ENCODE results near the gene PPP1R2.
A peak's percentile ranks its signal among the peaks of the same experiment; 100 is the strongest.

The PPP1R2 gene

DNA sequence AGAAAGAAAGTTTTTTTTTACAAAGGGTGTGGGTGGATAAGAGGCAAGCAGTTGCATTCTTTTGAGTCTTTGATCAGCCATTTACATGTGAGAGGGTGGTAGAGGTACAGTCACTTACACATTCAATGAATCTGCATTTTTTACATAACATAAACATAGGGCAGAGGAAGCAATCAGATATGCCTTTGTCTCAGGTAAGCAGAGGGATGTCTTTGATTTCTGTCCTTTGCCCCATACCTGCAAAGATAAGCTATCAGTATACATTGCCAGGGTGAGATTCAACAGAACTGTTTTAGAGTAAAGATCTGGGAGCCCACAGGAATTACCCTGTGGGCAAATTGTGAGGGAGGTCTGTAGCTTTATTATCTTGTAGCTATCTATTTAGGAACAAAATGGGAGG lies 5.4 kb upstream of the PPP1R2 start:
- H3K4me1 ChIP-seq (ENCODE audit: insufficient read depth, insufficient read length), result peaks cover 2% of the 10 kb centered on the region
- H3K9me3 ChIP-seq (ENCODE audit: insufficient read depth, low read length), result no peaks in the 10 kb centered on the region
- H3K4me3 ChIP-seq (ENCODE audit: insufficient read length, low read depth), result no peak overlapping the region
- TF ChIP-seq ZNF274 (IDR thresholded peaks at IDR 0.05; ENCODE audit: low read depth, low read length), result no peak
- DNase-seq (ENCODE audit: low read depth, low spot score), result no peak
- H3K27me3 ChIP-seq (ENCODE audit: insufficient read depth, insufficient read length), result peaks cover 43% of the 10 kb centered on the region
- no peak overlapping the region for H3K9ac ChIP-seq (ENCODE audit: insufficient read length, low read depth)
- H3K36me3 ChIP-seq (ENCODE audit: insufficient read depth, insufficient read length, low read length), result no peaks in the 10 kb centered on the region

- Histone ChIP-seq H3K9ac (ENCODE audit: insufficient read length, low read depth) (no peak overlapping the region), H3K4me3 (ENCODE audit: insufficient read length, low read depth) (no peak overlapping the region), H3K36me3 (ENCODE audit: insufficient read depth, insufficient read length, low read length) (no peaks in the 10 kb centered on the region), H3K4me1 (ENCODE audit: insufficient read depth, insufficient read length) (peaks cover 2% of the 10 kb centered on the region), H3K27me3 (ENCODE audit: insufficient read depth, insufficient read length) (peaks cover 43% of the 10 kb centered on the region), H3K9me3 (ENCODE audit: insufficient read depth, low read length) (no peaks in the 10 kb centered on the region)
- TF ChIP-seq YY1 (IDR thresholded peaks at IDR 0.05; ENCODE audit: insufficient read depth, insufficient read length), result no peak
- TF ChIP-seq ZNF274 (IDR thresholded peaks at IDR 0.05; ENCODE audit: low read depth, low read length), result no peak
- TF ChIP-seq SUZ12 (IDR thresholded peaks at IDR 0.05; ENCODE audit: extremely low read depth, insufficient read depth, insufficient read length), result no peak
- no peak for DNase-seq (ENCODE audit: low read depth, low spot score)
These were observed 4.9 kb upstream of the PPP1R2 start for GRCh38 chr3:195548006-195548405.

DNA sequence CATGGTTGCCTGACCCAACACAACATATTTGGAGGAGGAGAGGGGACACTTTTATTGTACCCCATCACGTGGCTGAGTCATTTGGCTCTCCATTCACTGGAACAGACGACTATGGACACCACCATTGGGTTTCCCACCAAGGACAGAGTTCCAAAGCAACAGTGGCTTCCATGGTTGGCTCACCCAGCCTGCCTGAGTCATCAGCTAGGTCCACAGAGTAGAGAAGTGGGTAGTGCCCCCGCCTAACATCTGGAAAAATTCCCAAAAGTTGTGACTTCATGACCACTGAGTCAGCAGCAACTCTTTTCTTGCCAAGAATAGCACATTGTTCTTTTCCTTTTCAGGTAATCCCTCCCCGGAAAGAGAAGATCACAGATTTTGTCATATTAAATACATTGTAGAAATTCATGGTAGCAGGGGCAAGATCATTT lies 3.0 kb upstream of the PPP1R2 start:
- H3K27me3 ChIP-seq (ENCODE audit: insufficient read depth, insufficient read length), result peaks cover 35% of the 10 kb centered on the region

GRCh38 chr3:195544634-195545033 lies 1.5 kb upstream of the PPP1R2 start:
- no peak overlapping the region for H3K4me3 ChIP-seq (ENCODE audit: insufficient read length, low read depth)
- no peak for DNase-seq (ENCODE audit: low read depth, low spot score)
- TF ChIP-seq ZNF274 (IDR thresholded peaks at IDR 0.05; ENCODE audit: low read depth, low read length) (no peak), SUZ12 (IDR thresholded peaks at IDR 0.05; ENCODE audit: extremely low read depth, insufficient read depth, insufficient read length) (no peak), YY1 (IDR thresholded peaks at IDR 0.05; ENCODE audit: insufficient read depth, insufficient read length) (no peak)
- peaks cover 3% of the 10 kb centered on the region for H3K36me3 ChIP-seq (ENCODE audit: insufficient read depth, insufficient read length, low read length)
- no peaks in the 10 kb centered on the region for H3K9me3 ChIP-seq (ENCODE audit: insufficient read depth, low read length)
- peaks cover 29% of the 10 kb centered on the region for H3K27me3 ChIP-seq (ENCODE audit: insufficient read depth, insufficient read length)
- H3K4me1 ChIP-seq (ENCODE audit: insufficient read depth, insufficient read length), result peaks cover 6% of the 10 kb centered on the region
- H3K9ac ChIP-seq (ENCODE audit: insufficient read length, low read depth), result peak overlapping the region; percentile 27

More for the DNA sequence above, 3.0 kb upstream of the PPP1R2 start:
- Histone ChIP-seq H3K36me3 (ENCODE audit: insufficient read depth, insufficient read length, low read length) (no peaks in the 10 kb centered on the region), H3K9me3 (ENCODE audit: insufficient read depth, low read length) (no peaks in the 10 kb centered on the region), H3K4me3 (ENCODE audit: insufficient read length, low read depth) (no peak overlapping the region), H3K9ac (ENCODE audit: insufficient read length, low read depth) (no peak overlapping the region), H3K4me1 (ENCODE audit: insufficient read depth, insufficient read length) (peaks cover 2% of the 10 kb centered on the region)
- DNase-seq (ENCODE audit: low read depth, low spot score), result no peak
- TF ChIP-seq YY1 (IDR thresholded peaks at IDR 0.05; ENCODE audit: insufficient read depth, insufficient read length), result no peak
- no peak for TF ChIP-seq SUZ12 (IDR thresholded peaks at IDR 0.05; ENCODE audit: extremely low read depth, insufficient read depth, insufficient read length)
- TF ChIP-seq ZNF274 (IDR thresholded peaks at IDR 0.05; ENCODE audit: low read depth, low read length), result no peak

DNA sequence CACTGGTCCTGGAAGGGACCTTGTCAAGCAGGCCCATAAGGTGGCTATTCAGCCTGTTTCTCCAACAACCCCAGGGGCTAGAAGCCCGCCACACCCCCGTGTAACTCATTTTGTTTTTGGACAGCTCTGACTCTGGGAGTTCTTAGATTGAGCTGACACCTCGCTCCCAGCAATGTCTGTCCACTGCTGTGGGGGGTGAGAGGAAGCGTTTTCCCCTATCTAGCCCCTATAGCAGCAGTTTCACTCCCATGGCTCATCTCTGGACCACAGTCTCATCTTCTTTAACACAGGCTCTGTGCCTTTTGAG lies 1.1 kb upstream of the PPP1R2 start:
- peak overlapping the region; percentile 82 for H3K4me3 ChIP-seq (ENCODE audit: insufficient read length, low read depth)
- peak overlapping the region; percentile 70 for H3K9ac ChIP-seq (ENCODE audit: insufficient read length, low read depth)
- no peak for TF ChIP-seq YY1 (IDR thresholded peaks at IDR 0.05; ENCODE audit: insufficient read depth, insufficient read length)
- no peak for TF ChIP-seq ZNF274 (IDR thresholded peaks at IDR 0.05; ENCODE audit: low read depth, low read length)
- TF ChIP-seq SUZ12 (IDR thresholded peaks at IDR 0.05; ENCODE audit: extremely low read depth, insufficient read depth, insufficient read length), result no peak
- DNase-seq (ENCODE audit: low read depth, low spot score), result no peak
- H3K27me3 ChIP-seq (ENCODE audit: insufficient read depth, insufficient read length), result peaks cover 29% of the 10 kb centered on the region
- H3K9me3 ChIP-seq (ENCODE audit: insufficient read depth, low read length), result no peaks in the 10 kb centered on the region
- peaks cover 6% of the 10 kb centered on the region for H3K4me1 ChIP-seq (ENCODE audit: insufficient read depth, insufficient read length)
- H3K36me3 ChIP-seq (ENCODE audit: insufficient read depth, insufficient read length, low read length), result peaks cover 7% of the 10 kb centered on the region

- peaks cover 6% of the 10 kb centered on the region for H3K4me1 ChIP-seq (ENCODE audit: insufficient read depth, insufficient read length)
- no peaks in the 10 kb centered on the region for H3K9me3 ChIP-seq (ENCODE audit: insufficient read depth, low read length)
- DNase-seq (ENCODE audit: low read depth, low spot score), result no peak
These were observed 540 bp upstream of the PPP1R2 start for GRCh38 chr3:195543500-195544229.

GRCh38 chr3:195542316-195542697 lies 818 bp downstream of the PPP1R2 start:
- H3K4me3 ChIP-seq (ENCODE audit: insufficient read length, low read depth), result peak overlapping the region; percentile 82
- H3K36me3 ChIP-seq (ENCODE audit: insufficient read depth, insufficient read length, low read length), result peaks cover 7% of the 10 kb centered on the region
- TF ChIP-seq YY1 (IDR thresholded peaks at IDR 0.05; ENCODE audit: insufficient read depth, insufficient read length) (no peak), SUZ12 (IDR thresholded peaks at IDR 0.05; ENCODE audit: extremely low read depth, insufficient read depth, insufficient read length) (no peak), ZNF274 (IDR thresholded peaks at IDR 0.05; ENCODE audit: low read depth, low read length) (no peak)
- H3K9ac ChIP-seq (ENCODE audit: insufficient read length, low read depth), result peak overlapping the region; percentile 94
- peaks cover 6% of the 10 kb centered on the region for H3K4me1 ChIP-seq (ENCODE audit: insufficient read depth, insufficient read length)
- H3K9me3 ChIP-seq (ENCODE audit: insufficient read depth, low read length), result no peaks in the 10 kb centered on the region
- no peak for DNase-seq (ENCODE audit: low read depth, low spot score)
- H3K27me3 ChIP-seq (ENCODE audit: insufficient read depth, insufficient read length), result peaks cover 29% of the 10 kb centered on the region

More at GRCh38 chr3:195543500-195544229, 540 bp upstream of the PPP1R2 start:
- Histone ChIP-seq H3K4me3 (ENCODE audit: insufficient read length, low read depth) (peak overlapping the region; percentile 82), H3K36me3 (ENCODE audit: insufficient read depth, insufficient read length, low read length) (peaks cover 7% of the 10 kb centered on the region), H3K27me3 (ENCODE audit: insufficient read depth, insufficient read length) (peaks cover 29% of the 10 kb centered on the region), H3K9ac (ENCODE audit: insufficient read length, low read depth) (peak overlapping the region; percentile 70)
- TF ChIP-seq SUZ12 (IDR thresholded peaks at IDR 0.05; ENCODE audit: extremely low read depth, insufficient read depth, insufficient read length) (no peak), YY1 (IDR thresholded peaks at IDR 0.05; ENCODE audit: insufficient read depth, insufficient read length) (no peak), ZNF274 (IDR thresholded peaks at IDR 0.05; ENCODE audit: low read depth, low read length) (no peak)

All from NT2/D1 (cell line).